HuH-7 (cell line): ENCODE data around the gene COMMD1.

Source experiments
- DNase-seq: peaks from one replicate; pipeline ENCODE4 v3.0.0; 2011; ENCODE audit warnings: low spot score

COMMD1 gene

GRCh38 chr2:62181843-62182242 lies 276.4 kb downstream of the COMMD1 start:
- no peak for DNase-seq

GRCh38 chr2:62184512-62185230 lies 279.2 kb downstream of the COMMD1 start:
- DNase-seq: no peak
